ENCODE data around the gene GSAP.
A peak's percentile ranks its signal among the peaks of the same experiment; 100 is the strongest.
"Not testable (repeated sequence)": the region's sequence is repeated elsewhere in the genome, so short reads cannot be mapped to it uniquely, and the experiment has no call there.

The GSAP gene

DNA sequence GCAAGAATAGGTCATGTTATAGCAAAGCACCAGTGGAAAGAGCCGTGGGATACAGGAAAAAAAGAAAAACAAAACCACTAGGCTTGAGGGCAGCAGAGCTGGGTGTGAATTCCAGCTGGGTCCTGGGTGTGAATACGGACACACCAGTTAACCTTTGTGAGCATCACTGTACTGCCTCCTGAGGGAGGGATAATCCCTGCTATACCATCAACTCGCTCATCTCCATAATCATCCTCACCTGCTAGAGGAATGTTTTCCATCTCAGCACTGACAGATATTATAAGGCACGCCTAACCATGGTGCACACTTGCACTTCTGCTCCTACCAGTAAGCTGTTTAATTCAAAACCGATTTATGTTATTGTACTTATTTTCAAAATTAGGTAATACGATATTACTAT, 62.2 kb downstream of the GSAP start:
- no peak for DNase-seq

DNA sequence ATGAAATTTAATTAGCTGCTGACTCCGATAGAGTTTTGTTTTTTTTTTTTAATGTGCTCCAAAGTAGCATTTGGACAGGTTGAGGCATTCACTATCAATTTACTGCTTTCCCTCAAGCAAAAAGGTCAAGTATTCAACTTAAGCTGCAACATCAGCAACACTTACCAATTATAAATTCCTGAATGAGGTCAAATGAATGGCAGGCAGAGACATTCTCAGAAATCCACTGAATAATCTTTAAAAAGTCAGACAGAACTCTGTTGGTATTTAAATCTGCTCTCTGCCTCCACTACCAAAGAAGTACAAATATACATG, 62.8 kb downstream of the GSAP start:
- DNase-seq, result no peak

DNA sequence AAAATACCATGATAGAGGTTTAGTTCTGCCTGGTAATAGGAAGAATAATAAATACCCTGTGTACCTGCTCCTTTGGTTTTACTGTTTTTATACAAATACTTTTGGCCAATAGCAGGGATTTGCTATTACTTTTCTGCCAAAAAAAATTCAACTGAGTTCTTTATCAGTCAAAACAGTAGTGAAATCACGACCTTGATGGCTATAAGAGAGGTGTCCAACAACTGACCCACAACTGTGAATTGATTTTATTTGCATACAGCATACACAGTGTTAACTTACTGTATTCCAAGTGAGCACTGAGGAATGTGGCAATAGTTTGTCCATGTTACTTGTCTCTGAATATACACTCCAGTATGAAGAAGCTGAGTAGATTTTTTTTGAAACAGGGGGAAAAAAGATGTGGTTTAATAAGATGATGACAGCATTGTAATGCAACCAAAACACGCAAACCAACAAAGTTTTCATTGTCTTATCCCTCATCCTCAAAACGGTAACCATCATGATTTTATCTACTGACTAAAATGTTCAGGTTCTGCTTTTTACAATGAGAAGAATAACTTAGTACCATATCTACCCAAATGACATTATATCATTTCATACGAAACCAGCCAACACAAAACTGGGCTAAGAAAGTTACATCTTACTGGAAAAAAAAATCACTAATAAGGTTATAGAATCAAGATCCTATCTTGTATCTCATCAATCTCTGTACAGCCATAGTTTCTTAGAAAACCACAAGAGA, 63.3 kb downstream of the GSAP start:
- DNase-seq, result no peak

DNA sequence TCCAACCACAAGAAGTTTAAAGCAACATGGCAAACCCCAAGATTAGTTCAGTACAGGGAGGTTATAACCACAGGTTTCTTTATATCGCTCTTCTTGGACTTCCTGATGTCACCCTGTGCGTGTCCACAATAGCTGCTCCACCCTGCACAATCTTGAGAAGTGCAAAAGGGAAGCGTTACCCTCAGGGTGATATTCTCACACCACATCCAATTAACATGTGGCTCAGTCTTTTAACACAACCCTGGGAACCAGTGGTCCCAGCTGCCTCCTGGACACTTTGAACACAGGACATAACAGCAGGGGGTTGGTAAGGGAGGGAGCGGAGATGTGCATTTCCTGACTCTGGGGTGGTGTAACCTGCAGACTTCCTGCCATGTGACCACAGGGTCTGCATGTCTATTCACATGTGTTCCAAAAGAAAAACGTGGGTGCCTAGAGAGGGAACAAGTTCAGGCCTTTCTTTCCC, 64.6 kb downstream of the GSAP start:
- no peak for DNase-seq

DNA sequence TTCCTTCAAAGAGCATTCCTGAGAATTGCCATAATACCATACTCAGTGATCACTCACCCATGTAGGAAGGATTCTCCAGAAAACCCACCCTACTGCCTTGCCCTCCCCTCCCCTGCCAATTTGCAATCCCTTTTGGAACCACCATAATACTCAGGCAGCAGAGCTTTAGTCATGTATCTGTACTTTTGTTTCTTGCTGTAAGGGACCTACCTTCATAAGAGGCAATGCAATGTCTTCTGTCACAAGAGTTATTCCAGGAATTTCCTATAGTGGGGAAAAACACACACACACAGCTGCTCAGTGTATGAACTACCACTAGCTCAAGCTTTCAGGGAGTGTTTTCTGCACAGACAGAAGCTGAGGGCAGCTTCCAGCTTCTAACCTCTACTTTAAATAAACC, 67.0 kb downstream of the GSAP start:
- DNase-seq, result no peak

DNA sequence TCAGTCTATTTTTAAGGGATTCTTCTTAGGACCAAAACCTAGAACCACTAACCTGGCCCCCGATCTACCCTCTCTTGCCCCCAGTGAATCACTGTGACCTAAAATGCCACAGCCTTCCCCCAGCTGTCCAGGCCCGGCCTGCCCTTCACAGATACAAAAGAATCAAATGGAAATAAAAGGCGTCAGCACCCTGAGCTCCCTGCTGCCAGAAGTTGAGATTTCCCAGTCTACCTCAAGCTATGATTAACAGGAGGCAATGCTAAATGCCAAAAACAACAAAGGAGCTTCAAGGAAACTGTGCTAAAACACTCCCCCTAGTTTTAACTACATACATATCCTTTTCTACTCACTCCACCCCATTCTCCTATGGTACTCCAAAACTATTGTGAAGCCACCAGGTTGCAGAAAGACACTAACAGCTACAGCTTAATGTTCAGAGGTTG, 67.8 kb downstream of the GSAP start:
- no peak for DNase-seq

DNA sequence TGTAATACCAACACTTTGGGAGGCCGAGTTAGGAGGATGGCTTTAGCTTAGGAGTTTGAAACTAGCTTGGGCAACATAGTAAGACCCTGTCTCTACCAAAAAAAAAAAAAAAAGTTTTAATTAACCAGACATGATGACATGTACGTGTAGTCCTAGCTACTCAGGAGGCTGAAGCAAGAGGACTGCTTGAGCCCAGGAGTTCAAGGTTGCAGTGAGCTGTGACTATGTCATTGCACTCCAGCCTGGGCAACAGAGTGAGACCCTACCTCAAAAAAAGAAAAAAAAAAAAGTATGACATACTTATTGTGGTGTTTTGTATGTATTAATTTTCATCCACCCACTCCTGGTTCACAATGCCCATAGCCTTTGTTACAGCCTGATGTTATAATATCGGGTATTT, 69.7 kb downstream of the GSAP start:
- no peak for DNase-seq

DNA sequence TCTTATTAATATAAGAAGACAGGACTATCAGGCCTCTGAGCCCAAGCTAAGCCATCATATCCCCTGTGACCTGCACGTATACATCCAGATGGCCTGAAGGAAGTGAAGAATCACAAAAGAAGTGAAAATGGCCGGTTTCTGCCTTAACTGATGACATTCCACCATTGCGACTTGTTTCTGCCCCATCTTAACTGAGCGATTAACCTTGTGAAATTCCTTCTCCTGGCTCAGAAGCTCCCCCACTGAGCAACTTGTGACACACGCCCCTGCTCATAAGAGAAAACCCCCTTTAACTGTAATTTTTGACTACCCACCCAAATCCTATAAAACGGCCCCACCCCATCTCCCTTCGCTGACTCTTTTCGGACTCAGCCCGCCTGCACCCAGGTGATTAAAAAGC, 70.7 kb downstream of the GSAP start:
- not testable (repeated sequence) for DNase-seq

DNA sequence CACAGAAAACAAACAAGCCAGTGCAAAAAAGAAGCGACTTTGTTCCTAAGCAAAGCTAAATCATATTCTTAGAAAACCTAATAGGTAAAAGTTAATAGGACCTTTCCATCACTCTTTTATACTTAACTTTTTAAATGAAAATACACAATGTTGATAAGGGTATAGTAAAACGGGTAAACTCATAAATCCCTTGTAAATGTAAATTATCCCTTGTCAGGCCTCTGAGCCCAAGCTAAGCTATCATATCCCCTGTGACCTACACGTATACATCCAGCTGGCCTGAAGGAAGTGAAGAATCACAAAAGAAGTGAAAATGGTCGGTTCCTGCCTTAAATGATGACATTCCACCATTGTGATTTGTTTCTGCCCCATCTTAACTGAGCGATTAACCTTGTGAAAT, 76.4 kb downstream of the GSAP start:
- no peak for DNase-seq

DNA sequence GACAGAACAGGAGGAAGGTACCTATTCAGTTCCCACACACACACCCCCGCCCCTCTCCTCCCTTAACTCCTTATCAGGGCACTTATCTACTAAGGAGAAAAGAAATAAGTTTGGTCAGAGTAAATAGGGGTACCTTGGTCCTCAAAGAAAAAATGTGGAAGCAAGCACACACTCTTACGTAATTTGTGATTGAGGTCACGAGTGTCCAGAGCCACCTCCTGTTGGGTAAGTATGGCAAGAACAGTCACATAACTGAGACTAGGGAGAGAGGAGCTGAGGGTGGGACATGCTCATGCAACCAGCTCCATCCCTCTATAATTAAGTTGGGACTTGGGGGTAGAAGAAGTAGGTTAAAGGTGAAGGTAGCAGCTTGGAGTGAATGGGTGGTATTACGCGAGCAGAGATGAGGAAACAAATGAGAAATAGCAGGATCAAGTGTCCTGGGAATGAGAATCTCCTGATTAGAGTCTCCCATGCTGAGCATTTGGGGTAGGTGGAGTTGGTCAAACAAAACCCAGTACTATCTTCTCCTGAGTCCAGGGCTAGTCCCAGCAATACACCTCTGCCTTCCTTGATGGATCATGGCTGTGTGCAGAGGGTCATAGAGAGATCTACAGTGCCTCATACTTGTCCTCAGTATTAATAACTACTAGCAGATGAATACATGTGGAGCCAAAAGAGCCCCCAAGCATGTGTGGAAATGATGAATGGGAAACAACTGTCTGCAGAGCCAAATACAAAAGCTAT, 77.1 kb downstream of the GSAP start:
- DNase-seq, result no peak

DNA sequence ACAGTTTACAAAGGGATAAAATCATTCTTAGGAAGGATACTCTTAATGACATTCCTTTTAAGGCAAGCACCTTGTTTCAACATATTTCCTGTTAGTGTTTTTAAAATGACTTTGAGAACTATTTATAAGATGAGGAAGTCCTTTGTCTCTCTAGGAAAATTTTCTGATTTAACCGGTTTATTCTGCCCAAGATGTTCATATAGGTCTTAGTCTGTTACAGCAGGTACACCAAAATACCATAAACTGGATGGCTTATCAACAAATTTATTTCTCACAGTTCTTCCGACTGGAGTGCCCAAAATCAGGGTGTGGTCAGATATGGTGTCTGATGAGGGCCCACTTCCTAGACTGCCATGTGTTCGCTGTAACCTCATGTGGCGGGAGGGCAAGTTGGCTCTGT, 77.9 kb downstream of the GSAP start:
- no peak for DNase-seq

DNA sequence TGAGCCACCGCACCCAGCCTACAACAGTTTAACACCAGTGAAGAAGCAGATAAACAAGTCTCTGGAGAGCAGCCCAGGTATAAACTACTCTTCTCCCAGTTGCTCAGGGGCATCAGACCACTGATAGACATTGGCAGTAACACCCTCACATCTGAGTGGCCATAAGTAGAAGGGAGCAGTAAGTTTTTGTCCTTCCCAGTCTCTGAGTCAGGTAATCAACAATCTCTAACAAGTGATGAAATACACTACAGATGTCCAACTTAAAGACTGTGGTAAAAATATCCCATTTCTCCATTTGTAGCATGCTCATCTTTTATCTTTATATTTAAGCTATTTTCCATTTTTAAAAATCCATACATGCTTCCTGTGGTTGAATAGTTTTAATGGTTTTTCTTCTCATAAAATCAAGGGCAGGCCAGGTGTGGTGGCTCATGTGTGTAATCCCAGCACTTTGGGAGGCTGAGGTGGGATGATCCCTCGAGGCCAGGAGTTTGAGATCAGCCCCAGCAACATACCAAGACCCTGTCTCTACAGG, 78.6 kb downstream of the GSAP start:
- DNase-seq, result no peak

DNA sequence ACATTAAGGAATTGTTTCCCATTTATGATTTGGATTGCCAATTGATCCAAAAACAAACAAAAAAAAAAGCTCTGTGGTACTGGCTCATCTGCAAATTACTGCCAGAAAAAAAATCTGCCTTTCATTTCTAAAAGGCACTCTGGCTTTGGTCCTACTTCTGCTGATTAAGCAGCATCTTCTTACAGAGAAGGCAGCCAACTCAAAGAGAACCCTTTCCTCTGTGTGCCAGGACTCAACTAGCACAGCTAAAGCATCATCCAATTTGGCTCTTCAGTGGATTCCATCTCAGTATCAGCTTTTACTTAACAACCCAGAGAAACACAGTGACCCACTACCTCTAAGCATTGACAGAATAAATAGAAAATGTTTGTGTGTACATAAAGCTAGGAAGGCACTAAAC, 80.6 kb downstream of the GSAP start:
- no peak for DNase-seq

DNA sequence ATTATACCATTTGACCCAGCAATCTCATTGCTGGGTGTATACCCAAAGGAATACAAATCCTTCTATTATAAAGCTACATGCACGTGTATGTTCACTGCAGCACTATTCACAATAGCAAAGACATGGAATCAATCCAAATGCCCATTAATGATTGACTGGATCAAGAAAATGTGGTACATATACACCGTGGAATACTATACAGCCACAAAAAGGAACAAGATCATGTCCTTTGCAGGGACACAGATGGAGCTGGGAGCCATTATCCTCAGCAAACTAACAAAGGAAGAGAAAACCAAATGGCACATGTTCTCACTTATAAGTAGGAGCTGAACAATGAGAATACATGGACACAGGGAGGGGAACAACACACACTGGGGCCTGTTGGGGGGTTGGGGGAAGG, 82.1 kb downstream of the GSAP start:
- DNase-seq, result not testable (repeated sequence)

DNA sequence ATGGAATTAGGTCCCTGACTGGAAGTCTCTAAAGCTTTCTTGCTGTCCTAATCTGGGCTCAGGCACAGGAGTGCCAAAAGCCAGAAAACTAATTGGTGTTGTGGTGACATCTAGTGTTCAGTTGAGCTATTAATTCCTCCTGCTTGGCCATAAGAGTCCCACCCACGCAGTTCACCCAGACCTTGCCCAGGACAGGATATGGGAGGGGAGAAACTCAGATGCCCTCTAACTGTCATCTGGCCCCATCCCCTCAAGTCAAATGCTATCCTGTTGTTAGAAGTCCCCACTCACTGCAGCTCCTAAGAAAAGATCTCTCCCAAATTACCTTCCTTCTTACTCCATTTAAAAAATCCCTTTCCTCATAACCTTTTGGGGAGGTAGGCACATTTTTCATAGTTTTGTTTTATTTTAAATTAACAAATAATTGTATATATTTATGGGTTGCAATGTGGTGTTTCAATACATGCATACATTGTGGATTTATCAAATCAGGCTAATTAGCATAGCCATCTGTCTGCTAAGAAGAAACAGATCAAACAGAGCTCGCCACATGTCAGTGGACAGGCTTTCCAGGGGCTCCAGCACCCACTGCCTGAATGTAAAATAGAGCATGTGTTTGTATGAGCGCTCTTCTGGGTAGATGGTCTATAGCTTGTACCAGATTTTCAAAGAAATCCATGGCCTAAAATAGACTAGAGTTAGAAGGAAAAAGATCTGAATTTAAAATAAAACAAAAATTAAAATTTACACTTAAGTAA, 84.0 kb downstream of the GSAP start:
- peak; percentile 76 for DNase-seq

DNA sequence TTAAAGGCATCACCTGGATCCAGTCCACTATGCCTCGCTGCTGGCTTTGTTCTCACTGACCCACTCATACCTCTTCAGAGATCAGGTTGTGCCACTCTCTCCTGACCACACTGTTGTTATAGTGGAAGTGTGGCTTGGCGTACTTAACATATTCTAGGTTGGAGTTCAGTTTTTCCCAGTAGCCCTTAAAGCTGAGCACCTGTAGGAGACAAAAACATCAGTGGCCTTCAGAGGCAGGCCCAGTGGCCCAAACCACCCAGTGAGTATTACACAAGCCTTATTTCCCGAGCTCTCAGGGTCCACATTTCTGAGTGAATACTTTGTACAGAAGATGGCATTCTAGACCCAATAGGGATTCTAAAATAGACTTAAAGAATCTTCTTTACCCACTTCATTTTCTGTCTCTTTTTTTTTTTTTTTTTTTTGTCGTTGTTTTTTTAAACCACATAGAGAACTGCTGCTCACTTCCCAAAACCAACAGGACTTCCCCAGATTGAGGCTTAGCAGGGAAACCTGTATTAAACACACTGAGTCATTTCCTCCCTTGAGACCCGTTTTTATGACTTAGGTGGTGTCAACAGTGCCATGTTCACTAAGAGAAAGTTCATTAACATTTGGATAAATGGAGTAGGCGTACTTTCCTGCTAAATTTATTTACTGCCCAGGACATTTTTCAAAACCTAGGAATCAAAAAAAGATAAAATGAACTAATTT, 85.8 kb downstream of the GSAP start:
- peak; percentile 13 for DNase-seq

DNA sequence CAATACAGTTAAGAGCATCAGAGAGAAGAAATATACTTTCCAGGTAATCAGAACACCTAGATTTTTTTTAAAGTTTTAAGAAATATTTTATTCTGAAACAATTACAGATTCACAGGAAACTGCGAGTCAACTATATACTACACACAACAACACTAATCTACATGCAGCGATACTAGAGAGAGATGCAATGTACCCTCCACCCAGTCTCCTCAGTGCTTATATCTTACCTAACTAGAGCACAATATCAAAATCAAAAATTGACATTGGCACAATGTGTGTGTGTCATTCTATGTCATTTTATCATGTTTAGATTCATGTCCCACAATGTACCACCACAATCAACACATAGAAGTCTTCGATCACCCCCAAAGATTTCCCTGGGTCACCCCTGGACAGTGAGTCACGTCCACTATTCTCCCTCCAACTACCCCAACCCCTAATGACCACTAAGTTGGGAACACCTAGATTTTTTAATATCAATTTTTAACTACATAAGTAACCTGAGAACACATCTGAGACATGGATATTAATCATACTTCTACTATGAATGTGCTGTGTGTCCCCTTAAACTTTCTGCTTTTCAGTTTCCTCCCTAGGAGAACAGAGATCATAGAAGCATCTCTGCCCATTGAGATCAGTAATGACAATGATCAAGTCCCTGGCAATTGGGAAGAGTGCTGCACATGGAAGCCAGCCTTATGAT, 86.5 kb downstream of the GSAP start:
- no peak for DNase-seq

DNA sequence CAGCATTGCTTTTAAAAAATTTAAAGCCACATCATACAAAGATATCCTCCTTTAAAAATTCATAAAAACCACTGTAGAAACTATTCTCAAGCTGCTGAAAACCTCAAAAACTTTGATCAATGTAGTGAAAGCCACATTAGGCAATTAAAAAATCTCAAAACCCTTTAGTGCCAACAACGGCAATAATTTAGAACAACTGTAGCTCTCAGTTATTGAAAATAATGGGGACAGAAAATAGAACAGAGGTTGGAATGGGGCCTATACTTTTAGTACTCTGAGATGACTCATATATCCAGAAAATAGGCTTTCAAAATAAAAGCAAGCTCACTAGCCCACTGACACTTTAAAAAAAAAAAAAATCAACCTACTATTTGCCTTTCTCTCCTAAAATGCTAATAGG, 87.5 kb downstream of the GSAP start:
- DNase-seq, result no peak

DNA sequence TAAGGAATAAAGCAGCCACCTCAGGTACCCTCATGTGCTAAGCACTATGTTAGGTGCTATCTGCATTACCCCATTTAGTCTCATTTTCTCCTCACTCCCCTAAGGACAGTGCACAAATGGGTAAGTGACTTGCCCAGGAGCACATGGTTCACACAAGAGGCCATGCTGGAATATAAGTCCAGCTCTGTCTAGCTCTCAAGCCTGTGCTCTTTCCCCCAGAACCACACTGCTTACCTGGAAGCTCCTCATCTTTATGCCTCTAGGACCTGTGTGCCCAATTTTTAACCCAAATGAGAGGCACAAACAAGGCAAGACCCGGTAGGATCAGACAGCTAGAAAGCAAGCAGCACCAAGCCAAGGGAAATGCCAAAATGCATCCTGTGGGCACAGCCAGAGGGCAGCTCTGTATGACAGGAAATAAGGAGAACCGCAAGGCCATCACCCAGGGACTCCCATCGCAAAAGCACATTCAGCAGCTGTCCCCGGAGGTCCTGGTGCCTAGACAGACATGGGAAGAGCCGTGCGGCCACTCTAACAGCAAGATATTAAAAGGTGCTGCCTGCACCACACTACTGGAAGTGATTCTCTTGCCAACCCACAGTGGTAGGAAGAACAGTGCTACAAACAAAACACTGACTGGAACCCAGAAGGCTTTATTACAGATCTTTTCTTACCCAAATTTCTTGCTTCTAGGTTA, 88.1 kb downstream of the GSAP start:
- DNase-seq, result no peak

DNA sequence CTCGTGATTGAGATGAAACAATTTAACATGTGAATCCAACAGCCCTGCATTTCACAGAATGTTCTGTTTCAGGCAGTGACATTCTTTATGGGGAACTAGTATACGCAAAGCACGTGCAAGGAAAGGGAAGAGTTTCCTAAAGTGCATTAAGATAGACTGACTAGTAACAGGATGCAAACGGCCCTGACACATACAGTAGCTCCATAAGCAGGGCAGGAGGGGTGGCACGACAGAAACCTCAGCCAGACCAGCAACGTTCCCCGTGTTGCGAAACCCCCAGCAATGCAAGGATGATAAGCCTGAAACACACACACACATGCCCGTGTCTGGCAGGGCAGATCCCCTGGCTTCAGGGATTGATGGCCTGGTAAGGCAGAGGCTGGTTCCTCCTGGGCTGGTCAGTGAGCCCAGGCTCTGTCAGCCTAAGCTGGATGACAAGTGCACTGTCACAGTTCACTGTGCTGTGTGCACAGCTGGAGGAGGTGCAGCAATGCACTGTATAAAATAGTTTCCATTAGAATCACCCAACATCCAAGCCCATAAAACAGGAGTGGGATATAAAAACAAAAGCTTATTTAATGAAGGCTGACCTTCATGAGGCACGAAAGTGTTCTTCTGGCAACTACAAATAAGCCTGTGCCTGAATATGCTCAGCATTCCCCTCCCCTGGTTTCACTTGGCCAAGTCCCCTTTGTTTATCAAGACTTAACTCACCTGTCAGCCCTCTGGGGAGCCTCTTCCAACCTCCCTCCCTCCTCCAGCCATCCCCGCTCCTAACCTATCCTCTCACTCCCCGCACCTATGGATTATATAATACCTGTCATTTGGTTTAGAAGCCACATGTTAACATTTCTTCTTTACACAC, 88.8 kb downstream of the GSAP start:
- peak; percentile 36 for DNase-seq

DNA sequence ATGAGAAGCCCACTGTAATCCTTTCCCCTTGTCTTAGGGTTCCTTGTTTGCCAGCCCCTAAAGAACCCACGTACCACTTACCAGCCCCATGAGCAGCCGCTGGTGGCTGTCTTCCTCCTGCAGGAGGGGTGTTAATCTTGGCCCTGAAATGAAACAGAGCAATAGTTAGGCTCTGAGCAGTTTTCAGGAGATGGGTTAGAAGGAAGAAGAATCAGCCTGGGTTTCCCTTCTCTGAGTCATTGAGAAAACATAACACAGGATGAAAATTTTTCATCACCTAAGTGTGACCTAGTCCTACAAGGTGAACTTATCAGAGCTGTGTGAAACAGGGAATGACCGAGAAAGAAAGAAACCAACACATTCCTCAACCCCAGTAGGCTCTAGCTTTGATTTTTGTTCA, 90.0 kb downstream of the GSAP start:
- DNase-seq, result no peak

Measured in DMS79 treated with DMSO at 0.1 percent for 48 hours (cell line).